OCI-LY7 (cell line): ENCODE results near the gene SRRM2. TPM values are rescaled to one million over a fixed set of nuclear protein-coding genes. Genes with fewer than 3 reads are reported as not detected.

Experiments
- BruUV-seq: library from RNA; stranded (reverse); fragments of 400-500 nt; replicated peaks from 2 replicates; lab custom pipeline; 2021; lab: Mats Ljungman, UMichigan
- CTCF ChIA-PET: fragments of 300-600 bp; sonication (Branson Sonifier 250); formaldehyde crosslinking; loops from one replicate; lab custom pipeline; 2022; ENCODE audit warnings: antibody characterized with exemption; ENCODE audit not compliant: unreplicated experiment; lab: Charles Lee
- POLR2A ChIA-PET: fragments of 300-600 bp; sonication (Branson Sonifier 250); formaldehyde crosslinking; loops from one replicate; lab custom pipeline; 2022; ENCODE audit warnings: antibody characterized with exemption; lab: Charles Lee
- DNase-seq: peaks from one replicate; pipeline ENCODE4 v3.0.0-alpha.2; 2015; ENCODE audit warnings: low spot score
- H2AFZ ChIP-seq: fragments of 200-600 bp; sonication (generic), shearing (Covaris generic); 2 replicates; pipeline ENCODE4 v1.6.1; 2014; ENCODE audit warnings: mild to moderate bottlenecking, antibody characterized with exemption, low read length, moderate library complexity
- H3K27ac ChIP-seq: fragments of 200-600 bp; sonication (generic); 2 replicates; pipeline ENCODE4 v1.5.1; 2014; ENCODE audit warnings: mixed run types, low read depth, mild to moderate bottlenecking, moderate library complexity, low read length, inconsistent platforms; ENCODE audit not compliant: poor library complexity, severe bottlenecking
- H3K36me3 ChIP-seq: fragments of 200-600 bp; sonication (generic); 2 replicates; pipeline ENCODE4 v1.6.1; 2014; ENCODE audit warnings: mild to moderate bottlenecking, antibody characterized with exemption, low read length, moderate library complexity, mixed read lengths; ENCODE audit not compliant: insufficient read depth
- H3K4me1 ChIP-seq: fragments of 200-600 bp; sonication (generic); 2 replicates; pipeline ENCODE4 v1.5.1; 2014; ENCODE audit warnings: mild to moderate bottlenecking, low read length; ENCODE audit not compliant: insufficient read depth, poor library complexity, severe bottlenecking
- H3K4me2 ChIP-seq: fragments of 200-600 bp; sonication (generic); 2 replicates; pipeline ENCODE4 v1.6.1; 2014; ENCODE audit warnings: mild to moderate bottlenecking, low read length
- H3K4me3 ChIP-seq: fragments of 200-600 bp; sonication (generic); 2 replicates; pipeline ENCODE4 v1.5.1; 2014; ENCODE audit warnings: mild to moderate bottlenecking, low read depth, low read length; ENCODE audit not compliant: poor library complexity, severe bottlenecking
- H3K79me2 ChIP-seq: fragments of 200-600 bp; sonication (generic); 2 replicates; pipeline ENCODE4 v1.6.1; 2016; ENCODE audit warnings: low read depth, mild to moderate bottlenecking, low read length, moderate library complexity, mixed read lengths; ENCODE audit not compliant: insufficient read depth
- H3K9me2 ChIP-seq: fragments of 200-600 bp; sonication (generic); 2 replicates; pipeline ENCODE4 v1.6.1; 2016; ENCODE audit warnings: mild to moderate bottlenecking, low read length, mixed read lengths; ENCODE audit not compliant: insufficient read depth
- H3K9me3 ChIP-seq: fragments of 200-600 bp; sonication (generic); 2 replicates; pipeline ENCODE4 v1.6.1; 2014; ENCODE audit warnings: mild to moderate bottlenecking, mixed run types, low read length, mixed read lengths
- H4K20me1 ChIP-seq: fragments of 200-600 bp; sonication (generic); 2 replicates; pipeline ENCODE4 v1.6.1; 2014; ENCODE audit warnings: mild to moderate bottlenecking, antibody characterized with exemption, low read length, moderate library complexity, mixed read lengths; ENCODE audit not compliant: insufficient read depth
- EZH2phosphoT487 ChIP-seq: fragments of 200-600 bp; sonication (generic); IDR thresholded peaks from 2 replicates; pipeline ENCODE4 v1.6.1; 2018; ENCODE audit warnings: low read depth, borderline replicate concordance, mild to moderate bottlenecking, mixed run types, antibody characterized with exemption, low read length, moderate library complexity, mixed read lengths
- intact Hi-C: fragments of 100-400 bp; cut with micrococcal nuclease; formaldehyde crosslinking; loops from one replicate; pipeline ENCODE4 v1.10.0; 2022; ENCODE audit not compliant: unreplicated experiment
- total RNA-seq, 2 experiments: library from RNA; depleted of rRNA in 1 of 2; stranded (reverse); fragments of >200 nt in 1 of 2; shearing (Covaris generic) in 1 of 2; gene quantifications; 2 replicates each; pipeline ENCODE4 v1.2.3, GENCODE V29; 2014 to 2022
- TF ChIP-seq, protein P1 (sequence below): fragments of 200-600 bp; sonication (generic); conservative IDR thresholded peaks from 2 replicates; pipeline ENCODE4 v1.5.1; 2014; ENCODE audit warnings: mild to moderate bottlenecking, antibody characterized with exemption, low read length, moderate library complexity, mixed read lengths

The SRRM2 gene
- total RNA-seq, 2 experiments from 2014 or later = 208 to 819 TPM

DNA sequence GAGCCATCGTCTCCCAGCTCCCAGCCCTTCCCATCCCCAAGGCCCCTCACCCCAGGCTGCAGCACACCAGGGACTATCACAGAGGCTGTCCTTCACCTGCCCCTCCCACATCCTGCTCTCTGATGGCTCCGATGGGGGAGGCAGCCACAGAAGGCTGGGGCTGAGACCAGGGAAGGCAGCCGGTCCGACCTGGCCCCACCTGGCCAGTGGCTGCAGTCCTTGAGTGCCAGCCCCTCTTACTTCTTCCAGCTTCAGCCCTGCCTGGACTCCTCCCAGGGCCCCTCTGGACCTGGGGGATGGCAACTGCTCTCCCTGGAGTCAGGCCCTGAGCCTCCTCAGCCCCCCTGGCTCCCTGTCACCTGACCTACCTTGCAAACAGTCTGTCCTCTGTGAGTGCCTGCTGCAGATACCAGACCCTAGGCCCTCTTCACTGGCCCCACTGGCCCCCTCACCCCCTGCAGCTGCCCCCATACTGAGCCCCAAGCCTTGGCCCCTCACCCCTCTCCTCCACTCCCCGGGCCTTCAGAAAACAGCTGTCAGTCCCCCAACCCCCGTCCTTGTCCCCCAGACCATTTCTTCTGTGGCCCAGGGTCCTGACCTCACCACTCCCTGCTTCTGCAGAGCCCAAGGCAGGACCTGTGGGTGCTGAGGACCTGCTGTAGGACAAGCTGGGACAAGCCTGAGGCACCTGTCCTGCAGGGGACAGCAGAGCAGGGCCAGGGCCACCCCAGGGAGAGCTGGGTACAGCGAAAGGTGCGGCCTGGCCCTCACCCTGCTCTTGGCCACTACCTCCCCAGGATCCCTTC lies 12.6 kb upstream of the SRRM2 start:
- BruUV-seq = no TSS peak

DNA sequence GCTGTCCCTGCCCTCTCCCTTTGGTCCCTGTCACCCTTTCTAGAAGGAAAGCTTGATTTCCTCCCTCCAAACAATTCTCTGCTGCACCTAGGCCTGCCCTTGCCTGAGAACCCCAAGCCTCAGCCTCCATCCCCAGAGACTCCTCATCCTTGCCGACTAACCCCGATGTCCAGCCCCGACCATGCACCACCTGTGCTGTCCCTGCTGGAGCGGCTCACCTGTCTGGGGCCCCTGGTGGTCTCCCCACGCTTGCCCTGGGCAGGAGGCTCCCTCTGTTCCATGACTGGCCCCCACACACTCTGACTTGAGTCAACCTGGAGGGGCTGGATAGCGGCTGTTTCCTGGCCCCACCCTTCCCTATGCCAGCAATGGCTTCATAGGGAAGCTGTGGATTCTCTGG lies 12.0 kb upstream of the SRRM2 start:
- Histone ChIP-seq H3K9me3 (no peaks in the 10 kb centered on the region), H3K4me3 (no peak overlapping the region), H3K79me2 (no peaks in the 10 kb centered on the region), H2AFZ (no peak overlapping the region), H4K20me1 (no peaks in the 10 kb centered on the region), H3K27ac (no peak overlapping the region), H3K9me2 (no peaks in the 10 kb centered on the region), H3K4me1 (no peaks in the 10 kb centered on the region), H3K36me3 (no peaks in the 10 kb centered on the region), H3K4me2 (no peak overlapping the region)
- BruUV-seq = no TSS peak
- no peak for TF ChIP-seq EZH2phosphoT487
- TF ChIP-seq, protein P1, sequence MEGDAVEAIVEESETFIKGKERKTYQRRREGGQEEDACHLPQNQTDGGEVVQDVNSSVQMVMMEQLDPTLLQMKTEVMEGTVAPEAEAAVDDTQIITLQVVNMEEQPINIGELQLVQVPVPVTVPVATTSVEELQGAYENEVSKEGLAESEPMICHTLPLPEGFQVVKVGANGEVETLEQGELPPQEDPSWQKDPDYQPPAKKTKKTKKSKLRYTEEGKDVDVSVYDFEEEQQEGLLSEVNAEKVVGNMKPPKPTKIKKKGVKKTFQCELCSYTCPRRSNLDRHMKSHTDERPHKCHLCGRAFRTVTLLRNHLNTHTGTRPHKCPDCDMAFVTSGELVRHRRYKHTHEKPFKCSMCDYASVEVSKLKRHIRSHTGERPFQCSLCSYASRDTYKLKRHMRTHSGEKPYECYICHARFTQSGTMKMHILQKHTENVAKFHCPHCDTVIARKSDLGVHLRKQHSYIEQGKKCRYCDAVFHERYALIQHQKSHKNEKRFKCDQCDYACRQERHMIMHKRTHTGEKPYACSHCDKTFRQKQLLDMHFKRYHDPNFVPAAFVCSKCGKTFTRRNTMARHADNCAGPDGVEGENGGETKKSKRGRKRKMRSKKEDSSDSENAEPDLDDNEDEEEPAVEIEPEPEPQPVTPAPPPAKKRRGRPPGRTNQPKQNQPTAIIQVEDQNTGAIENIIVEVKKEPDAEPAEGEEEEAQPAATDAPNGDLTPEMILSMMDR = no peak
- ChIA-PET CTCF (no interaction called here), POLR2A (no interaction called here)
- intact Hi-C loops = no loop called here
- DNase-seq = no peak

More for the DNA sequence above, 12.6 kb upstream of the SRRM2 start:
- Histone ChIP-seq H3K36me3 (no peaks in the 10 kb centered on the region), H3K9me3 (no peaks in the 10 kb centered on the region), H3K27ac (no peak overlapping the region), H3K4me1 (no peaks in the 10 kb centered on the region), H4K20me1 (no peaks in the 10 kb centered on the region), H3K4me2 (no peak overlapping the region), H3K9me2 (no peaks in the 10 kb centered on the region), H2AFZ (no peak overlapping the region), H3K4me3 (no peak overlapping the region), H3K79me2 (no peaks in the 10 kb centered on the region)
- TF ChIP-seq EZH2phosphoT487 = no peak
- TF ChIP-seq, protein P1 = no peak
- CTCF ChIA-PET = no interaction called here
- intact Hi-C loops = no loop called here
- no peak for DNase-seq
- POLR2A ChIA-PET = no interaction called here

DNA sequence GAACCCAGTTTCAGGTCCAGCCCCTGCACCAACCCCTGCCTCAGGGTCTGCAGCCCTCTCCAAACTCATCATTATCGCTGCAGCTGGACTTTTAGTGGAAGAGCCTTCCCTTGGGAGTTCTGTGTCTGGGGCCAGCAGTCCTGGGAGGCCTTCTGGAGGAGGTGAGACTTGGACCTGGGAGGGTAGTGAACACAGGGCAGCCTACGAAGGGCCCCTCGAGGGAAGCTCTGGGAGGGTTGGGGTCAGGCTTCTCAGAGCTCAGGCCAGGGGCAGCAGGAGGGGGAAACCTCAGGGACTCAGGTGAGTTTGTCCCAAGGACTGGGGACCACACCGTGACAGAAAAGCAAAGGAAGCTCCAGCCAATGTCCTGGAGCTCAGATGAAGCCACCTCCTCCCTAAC lies 11.3 kb upstream of the SRRM2 start:
- Histone ChIP-seq H4K20me1 (no peaks in the 10 kb centered on the region), H3K9me3 (no peaks in the 10 kb centered on the region), H3K4me2 (no peak overlapping the region), H3K4me1 (no peaks in the 10 kb centered on the region), H3K9me2 (no peaks in the 10 kb centered on the region), H3K27ac (no peak overlapping the region), H3K79me2 (no peaks in the 10 kb centered on the region), H3K36me3 (no peaks in the 10 kb centered on the region), H3K4me3 (no peak overlapping the region), H2AFZ (no peak overlapping the region)
- ChIA-PET CTCF (no interaction called here), POLR2A (no interaction called here)
- intact Hi-C loops = no loop called here
- BruUV-seq = no TSS peak
- no peak for DNase-seq
- TF ChIP-seq EZH2phosphoT487 = no peak
- TF ChIP-seq, protein P1 = no peak
